Omental fat pad (tissue), 4 donors: Measurements from ENCODE around the gene ARHGAP45. TPM values are rescaled to one million over a fixed set of nuclear protein-coding genes. Genes with fewer than 3 reads are reported as not detected.

Experiments
- ATAC-seq: fragments of 150-250 bp; one replicate; pipeline ENCODE4 v1.9.1; 2016; ENCODE audit warnings: mild to moderate bottlenecking, moderate library complexity; ENCODE audit not compliant: low FRiP score
- DNase-seq: peaks from one replicate; pipeline ENCODE4 v3.0.0-alpha.2; 2019; ENCODE audit warnings: low spot score
- small RNA-seq: library from RNA; depleted of rRNA; stranded (forward); fragments of <200 nt; gene quantifications from one replicate; pipeline ENCODE3, GENCODE V24; 2016
- total RNA-seq, 4 donors: library from RNA; depleted of rRNA; stranded (reverse); fragments of >200 nt; gene quantifications; one replicate each; pipeline ENCODE4 v1.1.0, GENCODE V29; 2016
- TF ChIP-seq, protein P1 (sequence below), 3 donors: fragments of 450-650 bp; IDR thresholded peaks; one replicate each; pipeline ENCODE4 v1.5.1; 2016 to 2017; ENCODE audit warnings: antibody characterized with exemption in 3 of 3, mild to moderate bottlenecking in 3 of 3, moderate library complexity in 2 of 3

ARHGAP45 gene
- total RNA-seq, 4 donors from 2014 or later, result 21.4 to 97.6 (median 36.3) TPM

DNA sequence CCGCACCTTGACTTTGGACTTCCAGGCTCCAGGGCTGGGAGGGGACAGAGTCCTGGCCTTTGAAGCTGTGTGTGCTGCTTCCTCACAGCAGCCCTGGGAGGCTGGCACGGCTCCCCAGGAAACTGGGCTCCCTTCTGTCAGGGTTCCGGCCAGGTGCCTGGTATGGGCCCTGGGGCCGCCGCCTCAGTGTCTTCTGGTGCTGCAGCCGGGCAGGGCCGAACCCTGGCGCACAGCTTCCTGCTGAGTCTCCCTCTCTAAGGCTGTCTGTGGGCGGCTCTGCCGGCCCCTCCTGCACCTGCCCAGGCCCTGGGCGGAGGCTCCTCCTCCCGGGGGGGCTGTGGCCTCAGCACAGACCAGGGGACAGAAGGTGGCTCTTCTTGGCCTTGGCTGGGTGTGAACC, 69.2 kb downstream of the ARHGAP45 start:
- TF ChIP-seq, protein P1, sequence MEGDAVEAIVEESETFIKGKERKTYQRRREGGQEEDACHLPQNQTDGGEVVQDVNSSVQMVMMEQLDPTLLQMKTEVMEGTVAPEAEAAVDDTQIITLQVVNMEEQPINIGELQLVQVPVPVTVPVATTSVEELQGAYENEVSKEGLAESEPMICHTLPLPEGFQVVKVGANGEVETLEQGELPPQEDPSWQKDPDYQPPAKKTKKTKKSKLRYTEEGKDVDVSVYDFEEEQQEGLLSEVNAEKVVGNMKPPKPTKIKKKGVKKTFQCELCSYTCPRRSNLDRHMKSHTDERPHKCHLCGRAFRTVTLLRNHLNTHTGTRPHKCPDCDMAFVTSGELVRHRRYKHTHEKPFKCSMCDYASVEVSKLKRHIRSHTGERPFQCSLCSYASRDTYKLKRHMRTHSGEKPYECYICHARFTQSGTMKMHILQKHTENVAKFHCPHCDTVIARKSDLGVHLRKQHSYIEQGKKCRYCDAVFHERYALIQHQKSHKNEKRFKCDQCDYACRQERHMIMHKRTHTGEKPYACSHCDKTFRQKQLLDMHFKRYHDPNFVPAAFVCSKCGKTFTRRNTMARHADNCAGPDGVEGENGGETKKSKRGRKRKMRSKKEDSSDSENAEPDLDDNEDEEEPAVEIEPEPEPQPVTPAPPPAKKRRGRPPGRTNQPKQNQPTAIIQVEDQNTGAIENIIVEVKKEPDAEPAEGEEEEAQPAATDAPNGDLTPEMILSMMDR (IDR thresholded peaks at IDR 0.05), result no peak
- ATAC-seq, result peak; percentile 8
- no peak for DNase-seq

Small RNAs within 50 kb of the gene (small RNA-seq; reads per million reads assigned to genes)
- not detected for gene RNU6-2

Other genes starting within 250 kb of the ARHGAP45 start
- not detected for gene PLPPR3, start 245.2 kb upstream of the ARHGAP45 start, total RNA-seq
- 1 to 10 TPM in 1 of 4 donors, not detected in 3; 1.1 TPM for gene AZU1, start 239.3 kb upstream of the ARHGAP45 start, total RNA-seq
- not detected for gene PRTN3, start 226.2 kb upstream of the ARHGAP45 start, total RNA-seq
- gene ELANE, start 214.9 kb upstream of the ARHGAP45 start, total RNA-seq, result 1 to 10 TPM in 2 of 4 donors, under 1 TPM in 1, not detected in 1; 0.72 to 7.7 (median 1.0) TPM
- gene CFD, start 207.5 kb upstream of the ARHGAP45 start, total RNA-seq, result 1,000 to 10,000 TPM; 1,367 to 3,469 (median 2,171) TPM
- 10 to 100 TPM; 20.1 to 34.0 (median 24.5) TPM for gene MED16, start 174.0 kb upstream of the ARHGAP45 start, total RNA-seq
- not detected for gene RNU6-9, start 173.7 kb upstream of the ARHGAP45 start, total RNA-seq
- 10 to 100 TPM; 27.1 to 55.2 (median 44.4) TPM for gene R3HDM4, start 153.9 kb upstream of the ARHGAP45 start, total RNA-seq
- under 1 TPM in 1 of 4 donors, not detected in 3; 0.24 TPM for gene KISS1R, start 149.8 kb upstream of the ARHGAP45 start, total RNA-seq
- 10 to 100 TPM in 2 of 4 donors, 1 to 10 TPM in 2; 3.7 to 15.1 (median 7.7) TPM for gene ARID3A, start 141.1 kb upstream of the ARHGAP45 start, total RNA-seq
- gene WDR18, start 82.8 kb upstream of the ARHGAP45 start, total RNA-seq, result 10 to 100 TPM; 22.8 to 69.4 (median 37.5) TPM
- gene GRIN3B, start 66.7 kb upstream of the ARHGAP45 start, total RNA-seq, result under 1 TPM in 1 of 4 donors, not detected in 3; 0.24 TPM
- 100 to 1,000 TPM; 112 to 164 (median 161) TPM for gene TMEM259, start 46.0 kb upstream of the ARHGAP45 start, total RNA-seq
- not detected for gene RNU6-2, start 45.6 kb upstream of the ARHGAP45 start, total RNA-seq
- gene CNN2, start 40.6 kb upstream of the ARHGAP45 start, total RNA-seq, result 10 to 100 TPM; 39.6 to 75.4 (median 60.8) TPM
- gene ABCA7, start 27.1 kb upstream of the ARHGAP45 start, total RNA-seq, result 10 to 100 TPM; 10.3 to 29.8 (median 15.9) TPM
- gene POLR2E, start 28.2 kb downstream of the ARHGAP45 start, total RNA-seq, result 100 to 1,000 TPM; 151 to 216 (median 188) TPM
- gene GPX4, start 36.8 kb downstream of the ARHGAP45 start, total RNA-seq, result 1,000 to 10,000 TPM in 1 of 4 donors, 100 to 1,000 TPM in 3; 429 to 1,640 (median 892) TPM
- 100 to 1,000 TPM in 1 of 4 donors, 10 to 100 TPM in 3; 33.1 to 208 (median 61.9) TPM for gene SBNO2, start 107.1 kb downstream of the ARHGAP45 start, total RNA-seq
- 10 to 100 TPM; 38.0 to 48.4 (median 44.2) TPM for gene STK11, start 138.6 kb downstream of the ARHGAP45 start, total RNA-seq
- 10 to 100 TPM in 1 of 4 donors, 1 to 10 TPM in 1, under 1 TPM in 1, not detected in 1; 0.63 to 19.6 (median 2.2) TPM for gene CBARP, start 170.8 kb downstream of the ARHGAP45 start, total RNA-seq
- gene ATP5F1D, start 174.6 kb downstream of the ARHGAP45 start, total RNA-seq, result 10 to 100 TPM; 46.4 to 76.0 (median 60.2) TPM
- gene MIDN, start 181.4 kb downstream of the ARHGAP45 start, total RNA-seq, result 10 to 100 TPM; 24.5 to 68.6 (median 44.1) TPM
- 100 to 1,000 TPM; 292 to 484 (median 372) TPM for gene CIRBP, start 202.2 kb downstream of the ARHGAP45 start, total RNA-seq
- 10 to 100 TPM; 47.2 to 69.1 (median 59.3) TPM for gene FAM174C, start 208.4 kb downstream of the ARHGAP45 start, total RNA-seq
- gene EFNA2, start 218.7 kb downstream of the ARHGAP45 start, total RNA-seq, result not detected